Lower lobe of right lung (tissue), 2 donors: ENCODE results near the gene PDF. TPM values are rescaled to one million over a fixed set of nuclear protein-coding genes. Genes with fewer than 3 reads are reported as not detected.
"Not testable (repeated sequence)": the region's sequence is repeated elsewhere in the genome, so short reads cannot be mapped to it uniquely, and the experiment has no call there.

Experiments used
- ATAC-seq, 2 donors: fragments of 200-7000 bp; cut with Tn5 transposase; one replicate each; pipeline ENCODE4 v1.9.1; 2020 to 2022; ENCODE audit warnings: mild to moderate bottlenecking in 2 of 2, moderate library complexity in 2 of 2
- DNase-seq: peaks from one replicate; pipeline ENCODE4 v3.0.0-alpha.2; 2020
- H3K27ac ChIP-seq: fragments of 200-600 bp; one replicate; pipeline ENCODE4 v1.8.0; 2022
- H3K27me3 ChIP-seq: fragments of 200-600 bp; one replicate; pipeline ENCODE4 v1.8.0; 2022; ENCODE audit warnings: low read depth
- H3K36me3 ChIP-seq: fragments of 200-600 bp; one replicate; pipeline ENCODE4 v1.8.0; 2022; ENCODE audit warnings: mild to moderate bottlenecking
- H3K4me1 ChIP-seq: fragments of 200-600 bp; one replicate; pipeline ENCODE4 v1.8.0; 2022
- H3K4me3 ChIP-seq: fragments of 200-600 bp; one replicate; pipeline ENCODE4 v1.8.0; 2022; ENCODE audit warnings: mild to moderate bottlenecking
- H3K9me3 ChIP-seq: fragments of 200-600 bp; one replicate; pipeline ENCODE4 v1.8.0; 2022
- intact Hi-C: fragments of 100-400 bp; cut with DNase I; formaldehyde crosslinking; loops from one replicate; pipeline ENCODE4 v1.11.0; 2022
- total RNA-seq: library from RNA; stranded (reverse); fragmentation: NEBNext Ultra II Directional; extraction: Animal tissue kit (Norgen Biotek cat#: 25700); gene quantifications from one replicate; pipeline ENCODE4 v1.2.1, GENCODE V29; 2021
- TF ChIP-seq, protein P1 (sequence below): fragments of 200-600 bp; IDR thresholded peaks from one replicate; pipeline ENCODE4 v1.8.0; 2022; ENCODE audit warnings: antibody characterized with exemption, mild to moderate bottlenecking
- donor health status: DM: no; HTN: yes; CAD: no; lungs with severe emphysema.

PDF gene
- total RNA-seq, 1 donor from 2014 or later, result 6.3 TPM

DNA sequence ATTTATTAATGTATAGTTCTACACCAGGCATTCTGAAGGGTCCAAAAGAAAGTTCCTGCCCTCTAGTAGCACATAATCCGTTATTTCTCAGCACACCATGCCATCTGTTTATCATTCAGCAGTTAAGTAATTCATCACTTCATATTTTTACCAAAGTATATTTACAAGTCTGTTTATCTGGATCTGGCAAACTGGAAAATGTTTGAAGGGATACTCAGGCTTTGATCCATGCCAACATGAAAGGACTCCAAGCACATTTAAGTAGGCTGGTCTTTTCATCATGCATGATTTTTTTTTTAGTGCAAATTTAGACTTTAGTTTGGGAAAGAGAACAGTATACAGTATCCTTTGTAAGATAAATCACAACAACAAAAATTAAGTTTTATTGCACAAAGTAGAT is 23.3 kb downstream of the PDF start:
- H3K4me1 ChIP-seq, result peaks cover 9% of the 10 kb centered on the region
- no peaks in the 10 kb centered on the region for H3K27me3 ChIP-seq
- DNase-seq (no peak), ATAC-seq (no peak)
- H3K27ac ChIP-seq, result no peak overlapping the region
- no peaks in the 10 kb centered on the region for H3K9me3 ChIP-seq
- no peak overlapping the region for H3K4me3 ChIP-seq
- peaks cover 18% of the 10 kb centered on the region for H3K36me3 ChIP-seq
- intact Hi-C loops, result no loop called here
- TF ChIP-seq, protein P1, sequence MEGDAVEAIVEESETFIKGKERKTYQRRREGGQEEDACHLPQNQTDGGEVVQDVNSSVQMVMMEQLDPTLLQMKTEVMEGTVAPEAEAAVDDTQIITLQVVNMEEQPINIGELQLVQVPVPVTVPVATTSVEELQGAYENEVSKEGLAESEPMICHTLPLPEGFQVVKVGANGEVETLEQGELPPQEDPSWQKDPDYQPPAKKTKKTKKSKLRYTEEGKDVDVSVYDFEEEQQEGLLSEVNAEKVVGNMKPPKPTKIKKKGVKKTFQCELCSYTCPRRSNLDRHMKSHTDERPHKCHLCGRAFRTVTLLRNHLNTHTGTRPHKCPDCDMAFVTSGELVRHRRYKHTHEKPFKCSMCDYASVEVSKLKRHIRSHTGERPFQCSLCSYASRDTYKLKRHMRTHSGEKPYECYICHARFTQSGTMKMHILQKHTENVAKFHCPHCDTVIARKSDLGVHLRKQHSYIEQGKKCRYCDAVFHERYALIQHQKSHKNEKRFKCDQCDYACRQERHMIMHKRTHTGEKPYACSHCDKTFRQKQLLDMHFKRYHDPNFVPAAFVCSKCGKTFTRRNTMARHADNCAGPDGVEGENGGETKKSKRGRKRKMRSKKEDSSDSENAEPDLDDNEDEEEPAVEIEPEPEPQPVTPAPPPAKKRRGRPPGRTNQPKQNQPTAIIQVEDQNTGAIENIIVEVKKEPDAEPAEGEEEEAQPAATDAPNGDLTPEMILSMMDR, result no peak

DNA sequence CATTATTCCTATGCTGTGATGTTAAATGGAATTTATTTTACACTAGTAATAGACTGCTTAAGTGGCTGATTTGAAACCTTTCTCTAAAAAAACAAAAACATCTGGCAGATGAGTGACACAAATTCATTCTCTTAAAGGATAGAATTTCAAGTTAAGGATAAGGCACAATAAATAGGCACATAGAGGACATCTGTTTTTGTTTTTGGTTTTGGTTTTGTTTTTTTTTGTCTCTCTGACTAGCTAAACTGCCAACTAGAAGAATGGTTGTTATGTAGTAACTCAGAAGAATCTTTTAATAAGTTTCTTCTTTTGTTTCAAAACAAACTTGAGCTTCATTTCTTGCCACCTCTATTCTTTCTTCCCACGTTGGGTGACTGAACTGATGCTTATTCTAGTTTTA is 24.4 kb downstream of the PDF start:
- Histone ChIP-seq H3K27ac (no peak overlapping the region), H3K9me3 (no peaks in the 10 kb centered on the region), H3K27me3 (no peaks in the 10 kb centered on the region), H3K36me3 (peaks cover 29% of the 10 kb centered on the region), H3K4me1 (peaks cover 5% of the 10 kb centered on the region), H3K4me3 (no peak overlapping the region)
- DNase-seq, result no peak
- TF ChIP-seq, protein P1, result no peak
- intact Hi-C loops, result no loop called here
- ATAC-seq, result no peak

DNA sequence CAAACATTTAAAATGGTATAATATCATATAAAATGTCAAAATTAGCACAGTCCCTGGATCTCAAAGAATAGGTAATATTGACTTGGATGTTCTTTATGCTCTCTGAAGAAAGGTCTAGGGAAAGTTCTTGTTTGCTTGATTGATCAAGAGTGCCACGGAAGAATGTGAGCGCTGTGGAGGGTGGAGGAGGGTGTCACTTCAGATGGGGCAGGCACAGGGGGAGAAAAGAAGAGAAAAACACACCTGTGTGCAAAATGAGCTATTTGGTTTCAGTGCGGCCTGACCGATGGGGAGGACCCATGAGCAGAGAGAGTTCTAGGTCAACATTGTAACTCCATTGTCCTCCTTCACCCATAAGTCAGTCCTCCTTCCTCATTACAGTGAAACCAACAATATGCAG is 28.1 kb downstream of the PDF start:
- TF ChIP-seq, protein P1, result no peak
- no peak overlapping the region for H3K4me3 ChIP-seq
- H3K27me3 ChIP-seq, result no peaks in the 10 kb centered on the region
- ATAC-seq (no peak), DNase-seq (no peak)
- no peaks in the 10 kb centered on the region for H3K9me3 ChIP-seq
- peaks cover 47% of the 10 kb centered on the region for H3K36me3 ChIP-seq
- intact Hi-C loops, result no loop called here
- H3K27ac ChIP-seq, result no peak overlapping the region
- peaks cover 8% of the 10 kb centered on the region for H3K4me1 ChIP-seq

DNA sequence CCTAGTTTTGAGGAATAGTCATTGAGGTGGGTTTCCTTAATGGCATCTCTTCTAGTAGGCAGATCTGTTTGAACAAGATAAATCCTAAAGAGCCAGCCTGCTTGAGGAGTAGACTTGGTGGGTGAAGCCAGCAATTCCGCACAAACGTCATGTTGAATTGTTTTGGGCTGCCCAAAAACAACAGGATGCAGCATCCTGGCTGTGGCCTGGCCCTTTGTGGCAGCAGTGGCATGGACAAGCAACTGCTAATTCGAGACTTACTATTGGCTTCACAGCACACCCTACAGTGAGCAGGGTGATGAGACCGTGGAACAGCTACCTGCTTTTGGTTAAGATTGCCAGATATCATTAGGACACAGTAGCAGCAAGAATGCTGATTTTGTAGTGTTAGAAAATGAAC is 28.5 kb downstream of the PDF start:
- ATAC-seq, result no peak

DNA sequence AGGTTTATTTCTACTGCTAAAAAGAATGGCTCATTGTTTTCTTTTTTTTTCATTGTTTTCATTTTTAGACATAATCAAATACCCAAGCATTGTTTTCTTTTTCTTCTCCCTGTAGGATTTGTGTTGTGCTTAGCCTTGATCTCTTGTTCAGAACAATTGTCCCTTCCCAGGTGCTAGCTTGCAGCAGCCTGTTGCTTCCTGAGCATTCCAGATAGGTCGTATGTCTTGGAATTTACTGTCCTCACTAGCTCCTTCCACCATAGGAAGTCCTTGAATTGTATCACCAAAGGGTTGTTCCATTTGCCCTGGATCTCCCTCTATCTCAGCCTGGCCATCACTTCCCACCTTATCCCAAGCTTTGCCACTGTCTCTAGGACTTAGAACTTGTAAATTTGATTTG is 29.2 kb downstream of the PDF start:
- TF ChIP-seq, protein P1, result no peak
- ATAC-seq (no peak), DNase-seq (no peak)
- no peak overlapping the region for H3K27ac ChIP-seq
- intact Hi-C loops, result no loop called here
- H3K36me3 ChIP-seq, result peaks cover 47% of the 10 kb centered on the region
- H3K9me3 ChIP-seq, result no peaks in the 10 kb centered on the region
- no peak overlapping the region for H3K4me3 ChIP-seq
- H3K4me1 ChIP-seq, result peaks cover 8% of the 10 kb centered on the region
- no peaks in the 10 kb centered on the region for H3K27me3 ChIP-seq

More for the DNA sequence above, 28.5 kb downstream of the PDF start:
- H3K4me3 ChIP-seq, result no peak overlapping the region
- H3K27ac ChIP-seq, result no peak overlapping the region
- no peaks in the 10 kb centered on the region for H3K9me3 ChIP-seq
- intact Hi-C loops, result no loop called here
- peaks cover 47% of the 10 kb centered on the region for H3K36me3 ChIP-seq
- H3K27me3 ChIP-seq, result no peaks in the 10 kb centered on the region
- H3K4me1 ChIP-seq, result peaks cover 8% of the 10 kb centered on the region
- TF ChIP-seq, protein P1, result no peak
- no peak for DNase-seq

DNA sequence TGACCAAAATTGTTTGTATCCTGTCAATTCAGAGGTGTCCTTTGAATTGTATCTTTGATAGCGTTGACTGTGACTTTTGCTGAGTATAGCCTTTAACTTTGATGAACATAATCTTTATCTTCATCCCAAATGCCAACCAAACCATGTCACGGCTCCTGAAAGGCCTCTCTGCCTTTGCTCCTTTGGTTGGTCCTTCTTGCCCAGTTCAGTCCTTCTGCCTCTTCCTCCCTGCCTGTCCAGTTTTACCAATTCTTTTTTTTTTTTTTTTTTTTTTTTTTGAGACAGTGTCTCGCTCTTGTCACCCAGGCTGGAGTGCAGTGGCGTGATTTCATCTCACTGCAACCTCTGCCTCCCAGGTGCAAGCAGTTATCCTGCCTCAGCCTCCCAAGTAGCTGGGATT is 32.1 kb downstream of the PDF start:
- peaks cover 32% of the 10 kb centered on the region for H3K36me3 ChIP-seq
- no peaks in the 10 kb centered on the region for H3K27me3 ChIP-seq
- intact Hi-C loops, result no loop called here
- no peak overlapping the region for H3K4me3 ChIP-seq
- ATAC-seq, result no peak
- no peaks in the 10 kb centered on the region for H3K9me3 ChIP-seq
- peaks cover 8% of the 10 kb centered on the region for H3K4me1 ChIP-seq
- TF ChIP-seq, protein P1, result no peak
- DNase-seq, result no peak
- no peak overlapping the region for H3K27ac ChIP-seq

DNA sequence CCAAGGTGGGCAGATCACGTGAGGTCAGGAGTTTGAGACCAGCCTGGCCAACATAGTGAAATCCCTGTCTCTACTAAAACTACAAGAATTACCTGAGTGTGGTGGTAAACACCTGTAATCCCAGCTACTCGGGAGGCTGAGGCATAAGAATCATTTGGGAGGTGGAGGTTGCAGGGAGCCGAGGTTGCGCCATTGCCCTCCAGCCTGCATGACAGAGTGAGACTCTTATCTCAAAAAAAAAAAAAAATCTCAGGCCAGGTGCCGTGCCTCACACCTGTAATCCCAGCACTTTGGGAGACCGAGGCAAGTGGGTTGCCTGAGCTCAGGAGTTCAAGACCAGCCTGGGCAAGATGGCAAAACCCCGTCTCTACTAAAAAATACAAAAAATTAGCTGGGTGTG is 33.6 kb downstream of the PDF start:
- H3K27me3 ChIP-seq, ATAC-seq, H3K4me3 ChIP-seq, DNase-seq, H3K9me3 ChIP-seq, intact Hi-C loops, H3K27ac ChIP-seq, H3K4me1 ChIP-seq: not testable (repeated sequence)
- H3K36me3 ChIP-seq, result peaks cover 26% of the 10 kb centered on the region
